Measurements from ENCODE around the gene ZNF75A.

ZNF75A gene

GRCh38 chr16:3282103-3282729 is 23.1 kb upstream of the ZNF75A start (continued):
- TF ChIP-seq ZNF324 (tag by site-specific recombination; IDR thresholded peaks at IDR 0.05) (no peak), OSR2 (tag by site-specific recombination; IDR thresholded peaks at IDR 0.05) (no peak), ZNF423 (tag by site-specific recombination; IDR thresholded peaks at IDR 0.05) (no peak), ZNF19 (tag by site-specific recombination; IDR thresholded peaks at IDR 0.05; ENCODE audit: low read depth) (no peak), ZBTB20 (tag by site-specific recombination; IDR thresholded peaks at IDR 0.05) (no peak), ZNF596 (tag by site-specific recombination; IDR thresholded peaks at IDR 0.05) (no peak), ZBTB48 (tag by site-specific recombination; IDR thresholded peaks at IDR 0.05) (no peak), ZBTB8A (tag by site-specific recombination; IDR thresholded peaks at IDR 0.05) (peak; percentile 95), RBAK (tag by site-specific recombination; IDR thresholded peaks at IDR 0.05) (no peak), PRDM10 (tag by site-specific recombination; IDR thresholded peaks at IDR 0.05) (peak; percentile 85), ZNF169 (tag by site-specific recombination; IDR thresholded peaks at IDR 0.05) (no peak), ZNF791 (tag by site-specific recombination; IDR thresholded peaks at IDR 0.05) (no peak), KLF7 (tag by site-specific recombination; IDR thresholded peaks at IDR 0.05; ENCODE audit: borderline replicate concordance) (no peak), ZNF48 (tag by site-specific recombination; IDR thresholded peaks at IDR 0.05) (no peak), ZNF768 (tag by site-specific recombination; IDR thresholded peaks at IDR 0.05) (no peak), ZNF658 (tag by site-specific recombination; IDR thresholded peaks at IDR 0.05) (no peak), ZNF76 (tag by site-specific recombination; IDR thresholded peaks at IDR 0.05; ENCODE audit: borderline replicate concordance, low read depth) (no peak), ZNF133 (tag by site-specific recombination; IDR thresholded peaks at IDR 0.05) (no peak), ZNF544 (tag by site-specific recombination; IDR thresholded peaks at IDR 0.05) (no peak), ZNF148 (tag by site-specific recombination; IDR thresholded peaks at IDR 0.05; ENCODE audit: borderline replicate concordance) (no peak), IKZF3 (tag by site-specific recombination; IDR thresholded peaks at IDR 0.05) (no peak), ZNF311 (tag by site-specific recombination; IDR thresholded peaks at IDR 0.05; ENCODE audit: borderline replicate concordance) (no peak), ZNF2 (tag by site-specific recombination; IDR thresholded peaks at IDR 0.05) (peak; percentile 65; the same call in 1 of the 2 replicates), ZNF548 (tag by site-specific recombination; IDR thresholded peaks at IDR 0.05) (no peak), ZNF223 (tag by site-specific recombination; IDR thresholded peaks at IDR 0.05) (no peak), ZNF23 (tag by site-specific recombination; IDR thresholded peaks at IDR 0.05; ENCODE audit: borderline replicate concordance) (no peak), MZF1 (tag by site-specific recombination; IDR thresholded peaks at IDR 0.05; ENCODE audit: borderline replicate concordance) (no peak), ZNF571 (tag by site-specific recombination; IDR thresholded peaks at IDR 0.05) (no peak), ZNF174 (tag by site-specific recombination; IDR thresholded peaks at IDR 0.05) (no peak), ZNF202 (tag by site-specific recombination; IDR thresholded peaks at IDR 0.05; ENCODE audit: borderline replicate concordance) (no peak), SETDB1 (IDR thresholded peaks at IDR 0.05; ENCODE audit: insufficient read length, low read length) (no peak)
- TF ChIP-seq, protein P1, sequence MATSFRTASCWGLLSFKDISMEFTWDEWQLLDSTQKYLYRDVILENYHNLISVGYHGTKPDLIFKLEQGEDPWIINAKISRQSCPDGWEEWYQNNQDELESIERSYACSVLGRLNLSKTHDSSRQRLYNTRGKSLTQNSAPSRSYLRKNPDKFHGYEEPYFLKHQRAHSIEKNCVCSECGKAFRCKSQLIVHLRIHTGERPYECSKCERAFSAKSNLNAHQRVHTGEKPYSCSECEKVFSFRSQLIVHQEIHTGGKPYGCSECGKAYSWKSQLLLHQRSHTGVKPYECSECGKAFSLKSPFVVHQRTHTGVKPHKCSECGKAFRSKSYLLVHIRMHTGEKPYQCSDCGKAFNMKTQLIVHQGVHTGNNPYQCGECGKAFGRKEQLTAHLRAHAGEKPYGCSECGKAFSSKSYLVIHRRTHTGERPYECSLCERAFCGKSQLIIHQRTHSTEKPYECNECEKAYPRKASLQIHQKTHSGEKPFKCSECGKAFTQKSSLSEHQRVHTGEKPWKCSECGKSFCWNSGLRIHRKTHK (tag by site-specific recombination; IDR thresholded peaks at IDR 0.05), result no peak
- TF ChIP-seq, protein P2, sequence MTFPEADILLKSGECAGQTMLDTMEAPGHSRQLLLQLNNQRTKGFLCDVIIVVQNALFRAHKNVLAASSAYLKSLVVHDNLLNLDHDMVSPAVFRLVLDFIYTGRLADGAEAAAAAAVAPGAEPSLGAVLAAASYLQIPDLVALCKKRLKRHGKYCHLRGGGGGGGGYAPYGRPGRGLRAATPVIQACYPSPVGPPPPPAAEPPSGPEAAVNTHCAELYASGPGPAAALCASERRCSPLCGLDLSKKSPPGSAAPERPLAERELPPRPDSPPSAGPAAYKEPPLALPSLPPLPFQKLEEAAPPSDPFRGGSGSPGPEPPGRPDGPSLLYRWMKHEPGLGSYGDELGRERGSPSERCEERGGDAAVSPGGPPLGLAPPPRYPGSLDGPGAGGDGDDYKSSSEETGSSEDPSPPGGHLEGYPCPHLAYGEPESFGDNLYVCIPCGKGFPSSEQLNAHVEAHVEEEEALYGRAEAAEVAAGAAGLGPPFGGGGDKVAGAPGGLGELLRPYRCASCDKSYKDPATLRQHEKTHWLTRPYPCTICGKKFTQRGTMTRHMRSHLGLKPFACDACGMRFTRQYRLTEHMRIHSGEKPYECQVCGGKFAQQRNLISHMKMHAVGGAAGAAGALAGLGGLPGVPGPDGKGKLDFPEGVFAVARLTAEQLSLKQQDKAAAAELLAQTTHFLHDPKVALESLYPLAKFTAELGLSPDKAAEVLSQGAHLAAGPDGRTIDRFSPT (tag by site-specific recombination; IDR thresholded peaks at IDR 0.05), result no peak

Data from HEK293 (cell line).